Loucy (cell line): Measurements from ENCODE around the gene PLCG1.
"Not testable (repeated sequence)": the region's sequence is repeated elsewhere in the genome, so short reads cannot be mapped to it uniquely, and the experiment has no call there.

Source experiments
- CTCF ChIP-seq: fragments of 200-600 bp; sonication (generic); conservative IDR thresholded peaks from 2 replicates; pipeline ENCODE4 v1.5.1; 2014; ENCODE audit warnings: mild to moderate bottlenecking, antibody characterized with exemption, low read length
- EZH2phosphoT487 ChIP-seq: fragments of 200-600 bp; IDR thresholded peaks from 2 replicates; pipeline ENCODE4 v1.6.1; 2018; ENCODE audit warnings: antibody characterized with exemption, mild to moderate bottlenecking, moderate library complexity, borderline replicate concordance

GRCh38 chr20:41132388-41132775, 5.0 kb upstream of the PLCG1 start:
- TF ChIP-seq CTCF, EZH2phosphoT487: not testable (repeated sequence)
